ENCODE results near the gene FPR3. TPM values are rescaled to one million over a fixed set of nuclear protein-coding genes. Genes with fewer than 3 reads are reported as not detected.
A peak's percentile ranks its signal among the peaks of the same experiment; 100 is the strongest.

FPR3 gene
- polyA plus RNA-seq, 3 donors, result 0.19 to 0.67 (median 0.34) TPM

- no peak for DNase-seq (ENCODE audit: extremely low read depth in 1 of 11, low read depth in 9 of 11, low spot score in 4 of 11)
Measured at GRCh38 chr19:51779703-51780102, 15.3 kb upstream of the FPR3 start.

- DNase-seq (ENCODE audit: extremely low read depth in 1 of 11, low read depth in 9 of 11, low spot score in 4 of 11), result no peak
Measured at GRCh38 chr19:51780270-51780669, 14.7 kb upstream of the FPR3 start.

GRCh38 chr19:51781999-51782398 is 13.0 kb upstream of the FPR3 start:
- no peak for DNase-seq (ENCODE audit: extremely low read depth in 1 of 11, low read depth in 9 of 11, low spot score in 4 of 11)

GRCh38 chr19:51783372-51783771 is 11.6 kb upstream of the FPR3 start:
- no peak for DNase-seq (ENCODE audit: extremely low read depth in 1 of 11, low read depth in 9 of 11, low spot score in 4 of 11)

- DNase-seq (ENCODE audit: extremely low read depth in 1 of 11, low read depth in 9 of 11, low spot score in 4 of 11), result no peak
Measured at GRCh38 chr19:51784109-51784785, 10.7 kb upstream of the FPR3 start.

DNA sequence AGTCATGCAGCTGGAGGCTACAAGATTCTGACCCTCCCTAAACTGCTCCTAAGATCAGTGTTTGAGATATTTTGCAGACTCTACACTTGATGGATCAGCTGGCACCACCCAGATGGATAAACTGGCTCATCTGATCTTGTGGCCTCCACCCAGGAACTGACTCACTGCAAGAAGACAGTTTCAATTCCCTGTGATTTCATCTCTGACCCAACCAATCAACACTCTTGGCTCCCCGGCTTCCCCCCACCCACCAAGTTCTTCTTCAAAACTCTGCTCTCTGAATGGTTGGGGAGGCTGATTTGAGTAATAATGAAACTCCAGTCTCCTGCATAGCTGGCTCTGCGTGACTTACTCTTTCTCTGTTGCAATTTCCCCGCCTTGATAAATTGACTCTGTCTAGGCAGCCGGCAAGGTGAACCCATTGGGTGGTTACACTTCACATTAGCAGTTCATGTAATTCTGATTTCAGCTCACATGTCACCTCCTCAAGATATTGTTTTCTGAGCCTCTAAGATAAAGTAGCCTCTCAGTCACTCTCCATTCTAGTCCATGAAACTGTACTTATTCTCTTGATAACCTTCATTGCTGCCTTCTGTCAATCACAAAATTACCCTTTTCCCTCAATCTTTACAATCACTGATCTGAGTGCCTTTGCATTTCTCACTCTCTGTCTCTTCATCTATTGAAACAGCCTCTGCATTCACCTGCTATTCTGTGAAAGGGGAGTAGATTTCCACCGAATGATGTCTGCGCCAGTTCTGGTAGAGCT is 9.9 kb upstream of the FPR3 start:
- DNase-seq (ENCODE audit: extremely low read depth in 1 of 11, low read depth in 9 of 11, low spot score in 4 of 11), result no peak

- no peak for DNase-seq (ENCODE audit: extremely low read depth in 1 of 11, low read depth in 9 of 11, low spot score in 4 of 11)
Measured at GRCh38 chr19:51786646-51787494, 8.1 kb upstream of the FPR3 start.

GRCh38 chr19:51788029-51788428 is 6.9 kb upstream of the FPR3 start:
- no peak for DNase-seq (ENCODE audit: extremely low read depth in 1 of 11, low read depth in 9 of 11, low spot score in 4 of 11)

DNA sequence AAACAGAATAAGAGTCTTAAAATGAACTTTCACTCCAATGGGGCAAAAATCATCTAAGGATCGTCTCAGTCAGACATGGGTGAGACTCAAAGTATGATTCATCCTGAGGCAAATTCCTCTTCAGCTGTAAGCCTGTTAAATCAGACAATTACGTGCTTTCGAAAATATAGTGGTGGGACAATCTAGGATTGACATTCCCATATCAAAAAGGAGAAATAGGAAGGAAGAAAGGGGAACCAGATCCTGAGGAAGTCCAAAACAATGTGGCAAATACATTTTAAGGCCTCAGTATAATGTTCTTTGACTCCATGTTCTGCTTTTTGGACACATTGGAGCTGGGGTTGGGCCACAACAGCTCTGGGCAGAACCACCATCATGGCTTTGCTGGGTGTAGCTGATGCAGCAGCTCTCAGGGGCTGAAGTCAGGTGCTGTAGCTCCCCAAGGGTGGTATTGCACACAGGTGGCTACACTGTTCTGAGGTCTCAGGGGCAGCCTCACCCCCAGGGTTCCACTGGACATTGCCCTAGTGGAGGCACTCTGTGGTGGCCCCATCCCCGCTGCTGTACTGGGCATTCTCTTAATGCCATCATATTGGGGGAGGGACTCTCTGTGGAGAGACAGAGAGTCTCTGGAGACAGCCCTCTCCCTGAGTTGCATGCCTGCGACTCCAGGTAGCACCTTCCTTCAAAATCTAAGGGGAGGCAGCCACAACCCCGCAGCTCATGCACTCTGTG is 5.7 kb upstream of the FPR3 start:
- no peak for DNase-seq (ENCODE audit: extremely low read depth in 1 of 11, low read depth in 9 of 11, low spot score in 4 of 11)

DNA sequence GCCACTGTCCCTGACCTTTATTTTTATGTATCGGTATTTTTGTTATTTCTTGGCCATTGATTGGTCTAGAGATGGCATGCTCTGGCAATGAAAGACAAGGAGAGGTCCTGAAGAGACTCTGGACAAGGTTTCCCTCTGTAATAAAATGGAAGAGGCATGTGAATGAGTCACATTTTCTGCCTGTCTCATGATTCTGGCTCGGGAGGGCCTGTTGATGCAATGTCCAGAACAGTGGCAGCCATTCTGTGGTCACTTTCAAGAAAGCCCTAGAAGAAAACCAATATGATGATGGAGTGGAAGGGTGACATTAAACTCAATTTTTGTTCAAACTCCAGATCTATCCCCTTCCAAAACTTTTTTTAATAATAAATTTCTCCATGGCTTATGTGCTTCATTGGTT is 2.0 kb upstream of the FPR3 start:
- DNase-seq (ENCODE audit: extremely low read depth in 1 of 11, low read depth in 9 of 11, low spot score in 4 of 11), result no peak

GRCh38 chr19:51793994-51794393 is 963 bp upstream of the FPR3 start:
- DNase-seq (ENCODE audit: extremely low read depth in 1 of 11, low read depth in 9 of 11, low spot score in 4 of 11), result no peak

DNA sequence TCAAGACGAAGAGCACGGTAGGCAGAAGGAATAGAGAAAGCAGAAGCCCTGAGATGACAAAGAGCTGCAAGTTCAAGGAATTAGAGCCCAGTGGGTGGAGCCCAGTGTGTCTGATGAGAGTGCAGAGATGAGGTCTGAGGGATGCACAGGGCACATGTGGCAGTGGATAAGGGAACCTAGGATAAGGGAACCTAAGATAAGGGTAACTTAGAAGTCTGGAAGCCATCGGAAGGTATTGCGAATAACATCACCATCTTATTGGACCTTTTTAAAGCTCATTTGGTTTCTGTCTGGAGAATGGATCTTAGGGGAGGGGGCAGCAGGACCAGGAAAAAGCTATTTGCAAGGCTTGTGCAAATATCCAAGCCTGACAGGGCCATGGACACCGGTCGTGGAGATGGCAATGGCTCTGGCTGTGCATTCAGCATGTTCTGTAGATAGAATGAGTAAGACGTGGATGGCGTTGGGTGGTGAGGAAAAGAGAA is 1.3 kb downstream of the FPR3 start:
- DNase-seq (ENCODE audit: extremely low read depth in 1 of 11, low read depth in 9 of 11, low spot score in 4 of 11), result no peak

GRCh38 chr19:51797480-51797879 is 2.5 kb downstream of the FPR3 start:
- no peak for DNase-seq (ENCODE audit: extremely low read depth in 1 of 11, low read depth in 9 of 11, low spot score in 4 of 11)

- no peak for DNase-seq (ENCODE audit: extremely low read depth in 1 of 11, low read depth in 9 of 11, low spot score in 4 of 11)
Measured at GRCh38 chr19:51798062-51798461, 3.1 kb downstream of the FPR3 start.

GRCh38 chr19:51799034-51799773 is 4.2 kb downstream of the FPR3 start:
- DNase-seq (ENCODE audit: extremely low read depth in 1 of 11, low read depth in 9 of 11, low spot score in 4 of 11), result peak in 5 of 11 donors; percentile 20 to 32 (median 27)

GRCh38 chr19:51799774-51800472 is 5.0 kb downstream of the FPR3 start:
- DNase-seq (ENCODE audit: extremely low read depth in 1 of 11, low read depth in 9 of 11, low spot score in 4 of 11), result no peak

GRCh38 chr19:51800473-51801244 is 5.7 kb downstream of the FPR3 start:
- DNase-seq (ENCODE audit: extremely low read depth in 1 of 11, low read depth in 9 of 11, low spot score in 4 of 11), result no peak

All from renal cortex interstitium (tissue), 11 donors.